IPS DF 4.7 (cell line): Measurements from ENCODE around the gene RBM45.
"Not testable (repeated sequence)": the region's sequence is repeated elsewhere in the genome, so short reads cannot be mapped to it uniquely, and the experiment has no call there.

Source experiments
- DNase-seq: peaks from one replicate; pipeline ENCODE4 v3.0.0-alpha.2; 2013; ENCODE audit warnings: low spot score; ENCODE audit errors: extremely low read depth

Gene RBM45

DNA sequence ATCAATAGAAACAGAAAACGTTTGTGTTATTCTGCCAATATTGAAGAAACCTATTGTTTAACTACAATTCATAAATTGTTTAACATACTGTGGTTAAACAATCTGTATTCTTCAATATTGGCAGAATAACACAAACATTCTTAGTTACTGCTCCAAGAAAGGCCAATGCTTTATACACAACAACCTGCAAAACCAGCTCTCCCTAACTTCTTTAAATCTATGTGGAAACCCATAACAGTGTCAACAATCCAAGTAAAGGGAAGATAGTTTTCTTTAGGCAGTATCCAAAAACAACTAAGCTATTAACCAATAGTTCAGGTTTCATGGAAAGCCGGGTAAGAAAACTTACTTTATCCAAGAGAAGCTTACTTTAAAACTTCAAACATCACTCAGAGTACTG lies 6.2 kb upstream of the RBM45 start:
- DNase-seq = no peak

DNA sequence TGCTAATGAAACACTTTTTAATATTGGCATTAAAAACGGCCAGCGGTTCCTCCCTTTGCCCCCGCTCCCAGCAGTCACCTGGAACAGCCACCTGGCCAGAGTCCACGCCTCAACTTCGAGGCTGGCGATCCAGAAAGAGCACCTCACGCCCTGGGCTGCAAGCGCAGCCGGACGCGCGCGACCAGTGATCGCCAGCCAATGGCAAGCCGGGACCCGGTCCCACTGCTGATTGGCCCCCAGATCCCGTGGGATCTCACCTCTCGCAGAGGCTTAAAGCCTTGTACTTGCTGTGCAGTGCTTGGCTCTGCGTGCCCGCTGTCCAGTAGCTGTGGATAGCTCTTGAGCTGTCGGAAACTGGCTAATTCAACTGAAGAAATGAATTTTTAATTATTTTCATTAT lies 4.1 kb upstream of the RBM45 start:
- DNase-seq = no peak

DNA sequence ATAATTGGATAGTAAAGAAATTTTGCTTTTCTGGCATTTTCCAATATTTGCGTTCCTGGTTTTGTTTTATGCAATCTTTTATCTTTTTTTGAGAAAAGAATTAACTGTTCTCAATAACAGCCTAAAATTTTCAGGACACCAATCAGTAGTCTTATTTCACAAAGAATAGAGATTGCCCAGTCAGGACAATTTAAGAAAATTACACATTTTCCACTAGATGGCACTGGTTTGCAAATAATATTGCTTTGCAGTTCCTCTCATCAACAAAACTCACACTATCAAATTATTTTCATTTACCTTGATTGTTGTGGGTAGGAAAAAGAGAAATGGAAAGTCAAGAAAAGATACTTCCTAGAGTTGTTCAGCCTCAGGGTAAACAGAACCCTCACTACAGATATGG lies 2.4 kb upstream of the RBM45 start:
- no peak for DNase-seq

DNA sequence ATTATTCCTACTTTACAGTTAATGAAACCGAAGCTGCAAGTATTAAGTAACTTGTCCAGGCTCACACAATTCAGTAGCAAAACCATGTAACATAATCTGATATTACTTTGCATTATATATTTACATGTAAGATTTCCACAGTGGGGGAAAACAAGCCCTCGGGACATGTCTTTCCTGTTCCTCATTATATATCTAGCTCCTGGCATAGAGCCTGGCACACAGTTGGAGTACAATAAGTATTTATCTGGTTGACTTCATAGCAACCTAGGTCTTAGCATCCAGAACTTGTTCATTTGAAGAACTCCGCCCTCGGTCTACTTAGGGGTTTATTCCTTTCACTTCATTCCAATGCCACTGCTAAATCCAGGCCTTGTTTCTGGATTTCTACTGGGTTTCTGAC lies 1.6 kb upstream of the RBM45 start:
- DNase-seq = no peak

DNA sequence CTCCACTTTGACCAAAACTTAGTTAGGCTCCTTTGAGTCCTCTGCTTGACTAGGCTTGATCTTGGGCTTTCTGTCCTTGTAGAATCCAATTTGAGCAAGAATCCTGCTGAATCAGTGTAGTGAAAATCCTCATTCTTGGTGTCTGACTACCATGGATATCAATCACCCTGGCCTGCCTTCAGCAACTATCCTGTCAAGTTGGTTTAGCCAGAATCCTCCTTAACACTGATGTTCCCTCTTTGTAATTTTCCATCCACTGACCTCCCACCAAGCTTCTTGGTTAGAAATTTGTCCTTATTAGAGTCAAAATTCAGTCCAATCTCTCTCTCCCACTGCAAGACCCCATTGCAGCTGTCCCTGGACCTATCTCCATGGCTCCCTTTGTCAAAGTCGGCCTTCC lies 494 bp upstream of the RBM45 start:
- DNase-seq = no peak

DNA sequence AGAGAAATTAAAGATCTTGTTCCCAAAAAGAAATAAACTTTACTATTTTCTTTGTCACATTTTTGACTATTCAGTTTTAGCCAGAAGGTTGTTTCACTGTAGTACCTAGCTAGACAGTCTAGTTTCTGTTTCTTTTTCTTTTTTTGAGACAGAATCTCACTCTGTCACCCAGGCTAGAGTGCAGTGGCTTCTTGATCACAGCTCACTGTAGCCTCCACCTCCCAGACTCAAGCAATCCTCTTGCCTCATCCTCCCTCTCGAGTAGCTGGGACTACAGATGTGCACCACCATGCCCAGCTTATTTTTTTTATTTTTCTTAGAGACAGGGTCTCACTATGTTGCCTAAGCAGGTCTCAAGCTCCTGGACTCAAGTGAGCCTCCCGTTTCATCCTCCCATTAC lies 2.2 kb downstream of the RBM45 start:
- no peak for DNase-seq

DNA sequence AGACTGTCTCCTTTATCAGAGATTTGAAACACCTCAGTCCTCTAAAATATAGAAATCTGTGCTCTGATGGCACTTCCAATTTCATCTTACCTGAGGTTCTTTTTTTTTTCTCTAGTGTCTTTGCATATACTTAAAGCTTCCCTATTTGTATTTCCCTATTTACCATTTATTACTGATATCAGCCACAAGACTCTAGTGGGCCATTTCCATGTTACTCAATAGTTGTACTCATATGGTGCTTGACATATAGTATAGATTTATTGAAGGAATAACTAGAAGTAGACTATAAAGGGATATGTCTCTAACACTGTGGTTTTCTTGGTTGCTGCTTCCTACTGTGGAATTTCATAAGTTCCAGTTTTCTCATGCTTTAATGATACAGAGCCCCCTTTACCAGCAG lies 3.0 kb downstream of the RBM45 start:
- DNase-seq = no peak

DNA sequence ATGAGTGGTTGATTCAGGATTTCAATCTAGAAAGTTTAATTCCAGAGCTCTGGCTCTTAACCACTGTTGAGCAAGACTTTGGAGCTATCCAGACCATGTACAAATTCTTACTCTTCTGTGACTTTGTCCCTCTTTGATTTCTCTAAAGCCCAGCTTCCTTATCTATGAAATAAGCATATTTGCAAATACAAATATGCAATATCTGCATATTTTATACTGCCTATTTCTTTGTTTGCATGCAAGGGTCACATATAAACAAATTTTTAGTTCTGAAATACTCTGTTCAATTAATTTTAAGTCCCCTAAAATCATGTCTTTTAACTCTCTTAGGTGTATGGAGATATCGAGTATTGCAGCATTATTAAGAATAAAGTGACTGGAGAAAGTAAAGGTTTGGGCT lies 5.5 kb downstream of the RBM45 start:
- no peak for DNase-seq

DNA sequence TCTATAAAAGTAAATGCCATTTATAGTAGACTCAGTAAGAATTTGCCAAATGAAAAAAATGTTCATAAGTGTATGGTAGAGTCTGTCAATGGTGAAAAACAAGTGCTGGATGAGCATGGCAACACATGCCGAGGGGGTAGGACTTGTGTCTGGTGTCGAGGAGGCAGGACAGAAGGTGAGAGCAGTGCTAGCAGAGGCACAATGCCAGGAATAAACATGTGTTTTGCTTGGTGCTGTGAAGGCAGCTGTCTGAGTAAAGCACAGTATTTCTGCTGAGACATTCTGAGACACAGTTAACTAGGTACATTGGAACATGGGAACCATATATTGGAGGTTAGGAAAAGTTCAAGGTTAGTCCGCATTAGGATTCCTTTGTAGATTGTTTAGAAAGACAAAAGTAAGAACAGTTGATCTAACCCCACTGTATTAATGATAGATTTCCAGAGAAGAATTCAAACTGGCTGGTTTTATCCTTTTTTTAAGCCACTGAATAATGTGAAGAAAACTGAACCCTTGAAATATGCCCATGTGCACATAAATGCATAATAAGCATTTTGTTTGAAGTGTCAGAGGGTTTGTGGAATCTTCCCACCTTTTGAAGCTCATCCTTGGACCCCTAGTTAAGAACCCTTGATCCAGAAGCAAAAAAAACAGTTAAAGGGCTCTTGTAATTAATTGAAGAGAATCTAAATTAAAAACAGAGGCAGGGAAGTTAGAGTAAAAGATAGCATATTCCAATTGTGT lies 7.1 kb downstream of the RBM45 start:
- DNase-seq = no peak

DNA sequence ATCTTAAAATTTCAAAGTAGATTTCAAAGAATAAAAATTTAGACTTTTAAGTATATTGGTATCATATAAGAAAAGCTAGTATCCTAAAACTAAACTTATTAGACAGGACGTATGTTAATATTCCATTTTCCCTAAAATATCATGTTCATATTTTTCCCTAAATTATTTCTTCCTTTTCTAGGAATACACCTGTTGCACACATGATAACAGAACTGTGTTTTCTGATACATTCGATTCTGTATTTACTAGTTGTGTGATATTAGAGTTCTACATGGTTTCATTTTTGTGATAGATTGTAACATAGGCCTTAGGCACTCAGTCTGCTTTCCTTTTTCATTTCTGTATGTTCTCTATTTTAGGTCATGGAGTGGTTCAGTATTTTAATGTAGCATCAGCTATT lies 10.9 kb downstream of the RBM45 start:
- no peak for DNase-seq

DNA sequence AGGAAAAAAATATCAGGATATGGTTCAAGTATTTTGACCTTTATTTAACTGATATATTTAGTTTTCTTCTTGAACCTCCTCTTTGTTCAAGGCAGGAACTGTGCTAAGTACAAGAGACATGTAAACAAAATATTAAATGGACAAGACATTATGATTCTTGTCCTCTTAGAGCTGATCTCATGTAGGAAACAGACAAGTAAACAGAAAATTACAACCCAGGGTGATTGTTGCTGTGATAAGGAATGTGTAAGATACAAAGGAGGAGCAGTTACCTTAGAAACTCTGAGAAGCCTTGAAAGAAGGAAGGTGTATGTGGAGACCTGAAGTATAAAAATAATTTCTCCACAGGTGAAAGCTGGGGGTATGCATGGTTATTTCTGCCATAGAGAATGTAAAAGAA lies 12.9 kb downstream of the RBM45 start:
- no peak for DNase-seq

DNA sequence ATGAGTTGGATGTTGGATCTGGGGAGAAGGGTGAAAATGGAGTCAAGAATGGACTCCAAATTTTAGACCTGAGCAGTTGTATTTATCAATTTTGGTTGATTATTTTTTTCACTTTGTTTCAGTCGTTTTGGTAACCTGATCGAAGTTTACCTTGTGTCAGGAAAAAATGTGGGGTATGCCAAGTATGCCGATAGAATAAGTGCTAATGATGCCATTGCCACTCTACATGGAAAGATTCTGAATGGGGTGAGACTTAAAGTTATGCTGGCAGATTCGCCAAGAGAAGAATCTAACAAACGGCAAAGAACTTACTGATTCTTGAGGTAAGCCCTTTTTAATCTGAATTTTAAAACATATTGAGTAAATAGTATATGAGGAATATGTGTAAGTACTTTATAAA lies 13.6 kb downstream of the RBM45 start:
- DNase-seq = no peak

DNA sequence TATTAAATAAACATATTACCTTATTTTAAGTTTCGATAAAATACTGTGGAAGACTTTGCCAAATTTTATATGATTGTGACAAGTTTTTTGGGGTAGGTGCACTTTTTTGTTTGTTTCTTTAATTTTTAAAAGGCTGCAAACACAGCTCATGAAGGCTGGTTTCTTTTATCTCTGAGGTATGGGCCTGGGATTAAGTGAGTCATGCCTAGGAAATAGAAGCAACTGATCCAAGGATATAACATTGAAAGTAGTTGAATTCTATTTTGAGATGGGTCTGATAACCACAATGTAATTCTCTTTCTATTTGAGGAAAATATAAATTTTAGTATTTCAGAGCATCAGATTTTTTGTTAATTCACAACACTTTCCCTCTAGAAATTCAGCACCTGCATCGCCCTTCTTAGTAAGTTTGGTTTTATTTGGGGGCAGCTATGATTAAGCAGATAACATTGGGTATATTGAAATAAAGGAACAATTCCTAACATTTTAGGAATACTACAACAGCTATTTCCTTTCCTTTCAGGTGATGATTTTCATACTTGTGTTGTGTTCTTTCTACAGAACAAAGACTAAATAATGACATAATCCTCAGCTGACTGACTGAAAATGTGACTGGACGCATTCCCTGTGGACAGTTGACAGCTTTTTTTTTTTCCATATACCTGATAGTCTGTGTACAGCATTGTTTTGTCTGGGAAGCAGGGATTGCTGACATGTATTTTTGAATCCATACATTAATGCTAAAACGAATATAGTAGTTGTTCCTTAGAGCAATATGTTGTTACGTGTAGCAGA lies 16.8 kb downstream of the RBM45 start:
- no peak for DNase-seq

DNA sequence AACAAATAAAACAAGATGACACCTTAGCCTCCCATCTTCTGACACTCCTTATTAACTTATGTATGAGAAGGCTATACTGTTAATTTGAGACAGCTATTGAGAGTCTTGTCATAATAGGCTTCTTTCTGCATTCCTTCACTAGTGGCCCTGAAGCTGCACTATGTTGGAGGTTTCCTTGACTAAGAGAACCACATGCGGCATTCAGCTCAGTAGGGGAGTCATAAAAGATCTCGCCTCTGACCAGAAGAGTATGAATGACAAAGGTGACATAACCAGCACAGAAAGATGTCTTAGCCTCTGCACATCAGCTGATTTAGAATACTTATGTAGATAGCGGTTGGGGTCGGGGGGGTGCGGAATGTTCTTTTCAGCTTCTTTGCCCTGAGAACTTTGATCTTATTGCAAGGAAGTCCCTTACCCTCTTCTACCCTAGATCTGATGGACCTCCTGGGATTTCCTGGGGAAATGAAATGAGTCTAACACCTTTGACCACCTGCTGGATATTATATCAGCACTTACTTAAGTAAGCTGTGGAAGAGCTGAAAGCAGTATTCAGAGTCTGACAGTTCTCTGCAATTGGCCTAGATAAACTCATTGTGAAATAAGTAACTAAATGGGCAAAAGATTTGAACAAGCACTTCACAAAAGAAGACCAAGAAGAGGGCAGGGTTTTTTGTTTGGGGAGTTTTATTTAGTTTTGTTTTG lies 24.2 kb downstream of the RBM45 start:
- DNase-seq = no peak

DNA sequence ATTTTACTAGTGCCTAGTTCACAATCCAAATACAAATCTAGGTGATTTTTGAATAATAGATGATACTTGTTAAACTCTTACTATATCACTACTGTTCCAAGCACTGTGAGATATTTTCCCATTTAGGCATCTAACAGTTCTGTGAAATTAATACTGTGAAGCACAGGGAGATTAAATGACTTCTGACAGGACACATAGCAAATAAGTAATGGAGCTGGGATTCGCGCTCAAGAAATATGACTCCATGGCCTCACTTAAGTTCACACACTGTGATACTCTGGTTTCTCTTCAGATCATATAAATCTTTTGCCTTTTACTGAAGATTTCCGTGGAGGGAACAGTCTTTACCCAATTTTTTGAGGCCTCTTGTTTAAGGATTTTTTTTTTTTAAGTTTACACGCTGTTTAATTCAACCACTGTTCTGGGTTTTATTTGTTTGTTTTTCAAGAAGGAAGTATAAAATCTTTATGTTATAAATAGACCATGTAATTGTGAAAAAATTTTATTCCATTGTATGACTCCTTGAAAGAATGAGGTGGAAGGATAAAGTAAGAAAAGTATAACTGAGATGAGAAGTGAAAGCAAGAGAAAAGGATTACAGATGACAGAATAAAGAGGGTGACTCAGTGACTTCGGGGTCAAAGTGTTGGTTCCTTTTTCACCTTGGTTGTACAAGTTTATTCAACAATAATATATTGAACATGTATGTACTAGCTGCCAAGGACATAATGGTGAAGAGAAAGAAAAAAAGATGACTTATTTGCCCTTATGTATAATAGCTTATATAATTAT lies 30.2 kb downstream of the RBM45 start:
- no peak for DNase-seq

DNA sequence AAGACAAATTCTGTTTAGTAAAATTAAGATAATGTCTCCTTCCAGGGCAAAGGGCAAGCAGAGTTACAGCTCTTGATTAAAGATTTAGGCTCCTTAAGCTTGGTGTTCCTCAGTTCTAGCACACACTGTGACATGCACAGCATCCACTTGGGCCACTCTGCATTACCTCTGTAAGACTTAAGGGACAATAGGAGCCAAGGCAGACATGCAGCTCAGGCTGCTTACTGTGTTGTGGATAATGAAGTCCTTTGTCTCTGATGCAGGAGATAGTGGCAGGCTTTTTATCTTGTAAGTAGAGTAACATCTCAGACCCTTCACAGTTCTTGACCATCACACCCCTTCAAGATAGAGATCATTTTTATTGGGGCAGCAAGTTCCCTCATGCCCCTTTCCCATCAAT lies 31.2 kb downstream of the RBM45 start:
- DNase-seq = no peak

DNA sequence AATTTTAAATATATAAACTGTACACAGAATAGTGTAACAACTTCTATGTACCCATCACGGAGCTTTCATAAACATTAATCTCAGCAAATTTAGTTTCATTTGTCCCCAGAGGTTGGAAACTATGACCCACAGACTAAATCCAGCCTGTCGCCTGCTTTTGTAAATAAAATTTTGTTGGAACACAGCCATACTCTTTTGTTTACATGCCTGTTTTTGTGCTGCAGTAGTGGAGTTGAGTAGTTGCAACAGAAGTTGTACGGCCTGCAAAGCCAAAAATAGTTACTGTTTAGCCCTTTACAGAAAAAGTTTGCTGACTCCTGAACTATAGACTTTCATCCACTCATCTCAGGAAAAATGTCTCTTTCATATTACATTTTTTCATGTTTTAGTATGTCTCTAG lies 39.8 kb downstream of the RBM45 start:
- no peak for DNase-seq

DNA sequence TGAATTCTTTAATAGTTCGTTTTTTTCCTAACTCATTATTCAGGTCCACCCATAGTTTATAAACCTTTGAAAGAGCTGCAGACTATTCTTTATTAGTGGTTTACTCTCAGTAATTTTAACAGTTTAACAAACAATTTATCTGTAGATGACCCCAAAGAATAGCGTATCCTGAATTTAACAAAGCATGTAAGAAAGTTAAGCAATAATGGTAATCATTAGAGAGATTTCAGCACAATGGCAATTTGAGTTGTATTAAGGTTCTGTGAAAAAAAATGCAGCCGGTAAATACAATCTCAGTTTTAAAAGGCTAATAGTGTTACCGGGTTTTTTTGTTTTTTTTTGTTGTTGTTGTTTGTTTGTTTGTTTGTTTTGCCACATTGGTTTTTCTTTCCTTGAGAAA lies 40.3 kb downstream of the RBM45 start:
- DNase-seq = no peak

DNA sequence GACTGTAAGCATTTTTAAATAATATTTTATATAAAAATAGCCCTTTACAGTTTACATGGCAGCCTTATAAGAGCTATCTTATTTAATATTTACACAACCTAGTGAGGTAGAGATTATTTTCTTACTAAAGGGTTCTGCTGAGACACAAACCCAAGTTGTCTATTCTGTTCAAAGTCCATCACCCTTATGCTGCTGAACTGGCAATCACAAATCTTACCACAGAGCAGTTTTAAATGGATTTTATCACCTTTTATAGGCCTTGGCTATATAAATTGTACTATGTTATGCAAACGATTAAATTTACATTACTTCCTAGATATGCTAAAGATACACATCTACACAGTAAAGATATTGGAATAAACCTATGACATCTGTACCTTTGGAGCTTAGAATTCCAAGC lies 40.7 kb downstream of the RBM45 start:
- DNase-seq = no peak

DNA sequence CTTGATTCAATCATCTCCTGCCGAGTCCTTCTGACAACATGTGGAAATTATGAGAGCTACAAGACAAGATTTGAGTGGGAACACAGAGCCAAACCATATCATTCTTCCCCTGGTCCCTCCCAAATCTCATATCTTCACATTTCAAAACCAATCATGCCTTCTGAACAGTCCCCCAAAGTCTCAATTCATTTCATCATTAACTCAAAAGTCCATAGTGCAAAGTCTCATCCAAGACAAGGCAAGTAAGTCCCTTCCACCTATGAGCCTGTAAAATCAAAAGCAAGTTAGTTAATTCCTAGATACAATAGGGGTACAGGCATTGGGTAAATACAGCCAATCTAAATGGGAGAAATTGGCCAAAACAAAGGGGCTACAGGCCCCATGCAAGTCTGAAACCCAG lies 41.6 kb downstream of the RBM45 start:
- not testable (repeated sequence) for DNase-seq

DNA sequence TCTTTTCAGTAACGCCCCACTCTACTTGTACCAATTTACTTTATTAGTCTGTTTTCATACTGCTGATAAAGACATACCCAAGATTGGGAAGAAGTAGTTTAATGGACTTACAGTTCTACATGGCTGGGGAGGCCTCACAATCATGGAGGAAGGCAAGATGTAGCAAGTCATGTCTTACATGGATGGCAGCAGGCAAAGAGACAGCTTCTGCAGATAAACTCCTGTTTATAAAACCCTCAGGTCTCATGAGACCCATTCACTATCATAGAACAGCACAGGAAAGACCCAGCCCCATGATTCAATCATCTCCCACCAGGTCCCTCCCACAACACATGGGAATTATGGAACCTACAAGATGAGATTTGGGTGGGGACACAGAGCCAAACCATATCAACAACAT lies 43.3 kb downstream of the RBM45 start:
- no peak for DNase-seq

DNA sequence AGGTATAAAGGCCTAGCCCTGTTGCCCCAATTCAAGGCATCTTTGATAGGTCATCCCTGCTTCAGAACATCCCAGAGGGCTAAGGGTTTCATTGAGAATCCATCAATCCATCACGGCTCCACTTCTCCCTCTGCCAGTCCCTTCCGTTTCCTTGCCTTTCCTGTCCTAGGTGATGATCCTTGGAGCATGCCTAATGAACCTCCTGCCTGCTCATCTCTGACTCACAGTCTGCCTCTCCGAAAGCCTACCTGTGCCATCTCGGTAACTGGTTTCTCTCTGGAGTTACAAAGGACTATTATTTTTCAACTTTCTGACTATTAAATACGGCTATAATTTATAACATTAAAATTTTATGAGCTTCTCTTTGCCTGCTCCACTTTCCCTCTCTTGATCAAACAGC lies 45.3 kb downstream of the RBM45 start:
- DNase-seq = no peak
